SK-N-SH treated with all-trans-retinoic acid at 6 μM for 48 hours (cell line): ENCODE results near the gene RXRA.

Experiments used
- BACH2 ChIP-seq: fragments of 250-450 bp; sonication (Bioruptor Pico); IDR thresholded peaks from 2 replicates; pipeline ENCODE4 v1.9.0; 2021; ENCODE audit warnings: mild to moderate bottlenecking, borderline replicate concordance
- CREB5 ChIP-seq: fragments of 250-450 bp; sonication (Bioruptor Pico); IDR thresholded peaks from 2 replicates; pipeline ENCODE4 v1.5.1; 2020; ENCODE audit warnings: low read depth, mild to moderate bottlenecking, moderate library complexity
- CSDC2 ChIP-seq: fragments of 250-450 bp; sonication (Bioruptor Pico); IDR thresholded peaks from 2 replicates; pipeline ENCODE4 v1.5.0; 2020; ENCODE audit warnings: mild to moderate bottlenecking, moderate library complexity
- ISL1 ChIP-seq: fragments of 250-450 bp; sonication (Bioruptor Pico); IDR thresholded peaks from 2 replicates; pipeline ENCODE4 v2.1.2; 2022; ENCODE audit warnings: mild to moderate bottlenecking, moderate library complexity
- PATZ1 ChIP-seq: fragments of 250-450 bp; sonication (Bioruptor Pico); IDR thresholded peaks from 2 replicates; pipeline ENCODE4 v1.8.0; 2020; ENCODE audit warnings: mild to moderate bottlenecking, moderate library complexity, borderline replicate concordance
- RARB ChIP-seq: fragments of 250-450 bp; sonication (Bioruptor Pico); IDR thresholded peaks from 2 replicates; pipeline ENCODE4 v1.8.0; 2021; ENCODE audit warnings: mild to moderate bottlenecking, moderate library complexity
- TOX ChIP-seq: fragments of 250-450 bp; sonication (Bioruptor Pico); IDR thresholded peaks from 2 replicates; pipeline ENCODE4 v1.8.0; 2021; ENCODE audit warnings: mild to moderate bottlenecking, moderate library complexity, borderline replicate concordance
- TSHZ2 ChIP-seq: fragments of 250-450 bp; sonication (Bioruptor Pico); IDR thresholded peaks from 2 replicates; pipeline ENCODE4 v1.5.0; 2020; ENCODE audit warnings: mild to moderate bottlenecking, moderate library complexity
- ZFP3 ChIP-seq: fragments of 250-450 bp; sonication (Bioruptor Pico); IDR thresholded peaks from 2 replicates; pipeline ENCODE4 v1.5.0; 2020; ENCODE audit warnings: mild to moderate bottlenecking, moderate library complexity
- ZNF70 ChIP-seq: fragments of 450-650 bp; formaldehyde crosslinking; IDR thresholded peaks from 2 replicates; pipeline ENCODE4 v1.5.0; 2020; ENCODE audit warnings: mild to moderate bottlenecking, moderate library complexity

- TF ChIP-seq TSHZ2 (CRISPR knock-in tag) (no peak), BACH2 (no peak), CREB5 (CRISPR knock-in tag) (no peak), CSDC2 (CRISPR knock-in tag) (no peak), ZNF70 (CRISPR knock-in tag) (no peak), PATZ1 (no peak), RARB (CRISPR knock-in tag) (no peak), ISL1 (no peak), ZFP3 (no peak), TOX (no peak)
Measured at GRCh38 chr9:134278286-134278685, 48.0 kb upstream of the RXRA start.
